Dedifferentiated amniotic fluid mesenchymal stem cell (primary cell): ENCODE data around the gene EIF4E1B.
"Not testable (repeated sequence)": the region's sequence is repeated elsewhere in the genome, so short reads cannot be mapped to it uniquely, and the experiment has no call there.

Experiments
- DNase-seq: peaks from one replicate; pipeline ENCODE4 v3.0.0-alpha.2; 2016; ENCODE audit errors: extremely low spot score

The EIF4E1B gene, protein sequence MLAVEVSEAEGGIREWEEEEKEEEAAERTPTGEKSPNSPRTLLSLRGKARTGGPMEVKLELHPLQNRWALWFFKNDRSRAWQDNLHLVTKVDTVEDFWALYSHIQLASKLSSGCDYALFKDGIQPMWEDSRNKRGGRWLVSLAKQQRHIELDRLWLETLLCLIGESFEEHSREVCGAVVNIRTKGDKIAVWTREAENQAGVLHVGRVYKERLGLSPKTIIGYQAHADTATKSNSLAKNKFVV

DNA sequence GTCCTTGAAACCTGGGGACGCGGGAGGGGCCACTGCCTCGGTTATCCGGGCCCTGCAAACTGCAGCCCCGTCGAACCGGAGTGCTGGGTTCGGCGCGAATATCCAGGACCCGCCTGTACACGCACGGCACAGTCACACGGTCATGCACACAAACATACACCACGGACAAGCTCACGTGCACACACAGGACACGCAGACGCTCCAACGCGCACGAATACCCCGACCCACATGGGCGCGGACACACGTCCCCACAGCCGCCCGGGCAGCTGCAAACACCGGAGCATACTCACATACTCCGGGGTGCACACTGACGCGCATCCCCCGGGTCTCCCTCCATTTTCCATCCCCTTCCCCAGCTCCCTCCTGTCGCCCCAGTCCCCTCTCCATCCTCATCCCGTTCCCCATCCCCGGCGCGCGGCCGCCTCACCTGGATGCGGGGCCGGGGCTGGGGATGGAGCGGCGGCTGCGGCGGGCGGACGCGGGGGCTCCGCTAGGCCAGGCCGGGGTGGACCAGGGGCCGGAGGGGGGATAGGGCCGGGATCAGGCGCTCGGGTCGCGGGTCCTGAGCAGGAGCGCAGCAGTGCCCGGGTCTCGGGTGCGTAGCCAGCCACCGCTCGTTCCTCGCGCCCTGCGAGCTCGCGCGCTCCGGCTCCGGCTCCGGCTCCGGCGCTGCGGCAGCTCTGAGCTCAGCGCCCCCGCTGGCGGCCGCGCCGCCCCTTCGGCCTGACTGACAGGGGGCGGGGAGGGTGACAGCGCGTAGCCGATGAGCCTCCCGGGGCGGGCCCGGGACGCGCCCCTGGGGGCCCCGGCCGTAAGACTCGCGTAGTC, at the start of gene EIF4E1B, which contains the start of gene SNCB:
Gene EIF4E1B (plus strand): TSS at position 823 of the 828 bp plus-strand sequence. CDS start 12,113 bp downstream, outside the sequence.
Gene SNCB (minus strand): TSS at position 682 of the 828 bp plus-strand sequence. CDS start 880 bp downstream, outside the sequence.
- no peak for DNase-seq

DNA sequence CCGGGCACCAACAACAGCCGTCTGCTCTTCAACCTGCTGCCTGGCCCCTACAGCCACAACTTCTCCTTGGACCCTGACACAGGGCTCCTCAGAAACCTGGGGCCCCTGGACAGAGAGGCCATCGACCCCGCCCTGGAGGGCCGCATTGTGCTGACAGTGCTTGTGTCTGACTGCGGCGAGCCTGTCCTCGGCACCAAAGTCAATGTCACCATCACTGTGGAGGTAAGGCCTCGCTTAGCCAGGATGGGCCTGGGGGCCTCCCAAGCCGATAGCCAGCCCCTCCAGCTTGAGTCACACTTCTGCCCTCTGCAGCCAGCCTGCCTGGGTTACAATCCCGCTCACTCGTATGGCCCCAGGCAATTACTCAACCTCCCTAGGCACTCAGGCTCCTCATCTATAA, 49.1 kb upstream of the EIF4E1B start:
- no peak for DNase-seq

- no peak for DNase-seq
Observed at GRCh38 chr5:176583076-176583475, 47.4 kb upstream of the EIF4E1B start.

- no peak for DNase-seq
Observed at GRCh38 chr5:176587398-176587797, 43.1 kb upstream of the EIF4E1B start.

DNA sequence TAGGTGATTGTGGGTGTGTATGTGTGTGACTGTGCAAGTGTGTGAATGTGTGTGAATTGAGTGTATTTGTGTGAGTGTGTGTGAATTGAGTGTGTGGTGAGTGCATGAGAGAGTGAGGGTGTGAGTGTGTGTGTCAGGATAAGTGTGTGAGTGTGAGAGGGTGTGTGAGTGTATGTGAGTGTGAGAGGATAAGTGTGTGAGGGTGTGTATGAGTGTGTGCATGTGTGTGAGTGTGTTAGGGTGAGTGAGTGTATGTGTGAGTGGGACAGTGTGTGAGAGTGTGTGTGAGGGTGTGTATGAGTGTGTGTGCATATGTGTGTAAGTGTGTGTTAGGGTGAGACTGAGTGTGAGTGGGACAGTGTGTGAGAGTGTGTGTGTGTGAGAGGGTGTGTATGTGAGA, 42.2 kb upstream of the EIF4E1B start:
- DNase-seq = no peak

- DNase-seq = no peak
Observed at GRCh38 chr5:176589039-176589769, 41.3 kb upstream of the EIF4E1B start.

DNA sequence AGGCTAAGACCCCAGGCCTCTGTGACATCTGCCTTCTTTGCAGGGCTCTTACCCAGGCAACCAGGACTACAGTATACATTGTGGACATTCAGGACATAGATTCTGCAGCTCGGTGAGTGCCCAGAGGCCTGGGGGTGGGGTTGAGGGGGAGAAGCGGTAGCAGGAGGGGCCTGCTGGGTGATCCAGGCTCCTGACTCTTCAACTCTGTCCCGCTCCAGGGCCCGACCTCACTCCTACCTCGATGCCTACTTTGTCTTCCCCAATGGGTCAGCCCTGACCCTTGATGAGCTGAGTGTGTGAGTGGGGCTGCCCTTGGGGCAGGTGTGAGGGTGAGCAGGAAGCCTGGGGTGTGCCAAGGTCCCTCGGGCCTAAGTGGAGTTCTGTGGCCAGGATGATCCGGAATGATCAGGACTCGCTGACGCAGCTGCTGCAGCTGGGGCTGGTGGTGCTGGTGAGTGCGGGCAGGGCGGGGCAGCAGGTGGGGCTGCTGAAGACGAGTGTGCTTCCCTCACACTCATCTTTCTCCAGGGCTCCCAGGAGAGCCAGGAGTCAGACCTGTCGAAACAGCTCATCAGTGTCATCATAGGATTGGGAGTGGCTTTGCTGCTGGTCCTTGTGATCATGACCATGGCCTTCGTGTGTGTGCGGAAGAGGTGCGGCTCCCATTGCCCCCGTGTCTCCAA, 40.3 kb upstream of the EIF4E1B start:
- DNase-seq = no peak

- DNase-seq = not testable (repeated sequence)
Observed at GRCh38 chr5:176591667-176592066, 38.8 kb upstream of the EIF4E1B start.

DNA sequence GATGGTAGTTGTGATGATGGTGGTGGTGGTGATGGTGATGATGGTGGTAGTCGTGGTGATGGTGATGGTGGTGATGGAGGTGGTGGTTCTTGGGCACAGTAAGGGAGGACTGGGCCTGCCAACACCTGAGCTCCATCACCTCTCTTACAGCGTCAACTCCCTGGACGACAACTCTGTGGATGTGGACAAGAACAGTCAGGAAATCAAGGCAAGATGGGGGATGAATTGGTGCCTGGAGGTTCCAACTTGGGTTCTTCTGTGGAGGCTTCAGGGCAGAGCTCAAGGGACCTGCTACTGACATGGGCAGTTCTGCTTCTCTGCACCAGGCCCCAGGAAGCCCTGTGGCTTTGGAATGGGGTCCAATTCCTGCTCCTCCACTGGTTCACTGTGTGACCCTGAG, 37.9 kb upstream of the EIF4E1B start:
- no peak for DNase-seq

- no peak for DNase-seq
Observed at GRCh38 chr5:176593273-176593869, 37.1 kb upstream of the EIF4E1B start.

GRCh38 chr5:176594554-176594953, 35.9 kb upstream of the EIF4E1B start:
- DNase-seq = no peak

- DNase-seq = no peak
Observed at GRCh38 chr5:176595386-176595943, 35.0 kb upstream of the EIF4E1B start.

DNA sequence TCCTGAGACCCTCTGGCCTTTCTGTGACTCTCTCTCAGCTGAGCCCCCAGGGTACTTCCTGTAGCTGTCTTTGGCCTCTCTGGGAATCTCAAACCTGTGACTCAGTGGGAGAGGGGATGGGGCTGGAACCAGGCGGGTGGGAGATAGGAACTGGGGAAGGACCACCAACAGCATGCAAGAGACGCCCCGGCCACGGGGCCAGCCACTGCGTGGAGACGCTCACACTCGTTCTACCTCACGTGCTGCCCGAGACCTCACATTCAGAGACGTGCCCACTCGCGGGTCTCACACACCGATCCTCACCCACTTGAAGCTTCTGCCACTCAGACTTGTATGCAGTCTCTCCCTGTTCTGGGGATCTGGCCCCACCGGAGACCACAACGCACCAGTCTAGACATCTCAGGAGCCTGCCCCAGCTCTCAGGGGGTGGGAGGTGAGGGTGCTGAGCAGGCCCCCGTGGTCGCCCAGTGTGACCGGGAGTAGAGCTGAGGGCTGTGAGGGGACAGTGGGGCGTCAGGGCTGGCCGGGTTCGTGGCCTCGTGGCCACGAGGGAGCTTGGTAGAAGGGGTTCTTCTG, 34.3 kb upstream of the EIF4E1B start:
- DNase-seq = no peak

GRCh38 chr5:176596689-176597416, 33.6 kb upstream of the EIF4E1B start:
- DNase-seq = no peak

DNA sequence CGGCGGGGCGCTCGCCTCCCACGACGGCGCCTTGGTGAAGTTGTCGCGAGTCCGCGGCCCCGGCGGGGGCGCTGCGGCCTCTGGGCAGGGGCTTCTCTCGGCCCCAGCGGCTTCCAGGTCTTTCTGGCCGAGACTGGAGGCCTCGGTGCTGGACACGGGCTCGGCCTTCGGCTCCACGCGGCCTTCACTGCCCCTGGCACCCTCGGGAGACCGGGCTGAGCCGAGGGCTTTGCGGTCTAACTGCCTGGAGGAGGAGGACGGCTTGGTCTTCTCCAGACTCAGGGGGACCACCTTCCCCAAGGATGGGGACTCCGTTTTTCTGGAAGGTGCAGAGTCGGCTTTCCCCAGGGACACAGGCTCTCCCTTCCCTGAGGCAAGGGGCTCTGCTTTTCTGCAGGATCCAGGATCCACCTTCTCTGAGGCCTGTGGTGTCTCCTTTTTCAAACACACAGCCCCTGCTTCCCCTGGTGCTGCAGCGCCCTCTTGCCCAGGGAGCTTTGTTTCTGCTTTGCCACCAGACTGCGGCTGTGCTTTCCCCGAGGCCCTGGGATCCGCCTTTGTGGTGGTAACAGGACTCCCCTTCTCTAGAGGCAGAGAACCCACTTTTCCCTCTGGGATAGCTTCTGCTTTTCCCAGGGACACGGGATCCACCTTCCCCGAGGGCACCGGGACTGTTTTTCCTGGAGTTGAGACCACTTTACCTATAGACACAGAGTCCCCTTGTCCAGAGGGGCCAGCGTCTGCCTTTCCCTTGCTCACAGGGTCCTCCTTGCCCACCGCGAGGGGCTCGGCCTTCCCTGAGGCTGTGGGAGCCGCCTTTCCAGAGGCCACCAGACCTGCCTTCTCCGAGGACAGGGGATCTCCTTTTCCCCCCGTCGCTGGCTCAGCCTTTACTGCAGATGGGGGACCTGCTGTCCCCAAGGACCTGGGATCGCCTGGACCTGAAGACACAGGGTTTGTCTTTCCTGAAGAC, 32.8 kb upstream of the EIF4E1B start:
- DNase-seq = no peak

DNA sequence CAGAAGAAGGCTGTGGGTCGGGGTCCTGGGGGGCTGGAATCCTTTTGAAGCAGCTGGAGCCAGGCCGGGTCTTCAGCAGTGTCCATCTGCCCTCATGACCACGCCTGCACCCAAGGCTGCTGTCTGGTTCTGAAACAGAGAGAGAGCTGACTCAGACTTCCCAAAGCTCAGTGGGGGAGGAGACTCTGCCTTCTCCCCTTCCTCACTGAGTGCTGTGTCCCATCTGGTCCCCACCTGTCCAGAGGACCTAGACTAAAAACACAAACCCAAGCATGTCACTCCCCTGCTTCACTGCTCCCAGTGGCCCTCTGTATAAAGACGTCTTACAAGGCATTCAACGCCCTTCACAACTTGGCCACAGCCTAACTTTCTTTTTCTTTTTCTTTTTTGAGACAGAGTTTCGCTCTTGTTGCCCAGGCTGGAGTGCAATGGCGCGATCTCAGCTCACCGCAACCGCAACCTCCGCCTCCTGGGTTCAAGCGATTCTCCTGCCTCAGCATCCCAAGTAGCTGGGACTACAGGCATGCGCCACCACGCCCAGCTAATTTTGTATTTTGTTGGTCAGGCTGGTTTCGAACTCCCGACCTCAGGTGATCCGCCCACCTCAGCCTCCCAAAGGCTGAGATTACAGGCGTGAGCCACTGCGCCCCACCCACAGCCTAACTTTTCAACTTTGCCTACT, 30.6 kb upstream of the EIF4E1B start:
- not testable (repeated sequence) for DNase-seq

- DNase-seq = no peak
Observed at GRCh38 chr5:176601901-176602482, 28.5 kb upstream of the EIF4E1B start.

DNA sequence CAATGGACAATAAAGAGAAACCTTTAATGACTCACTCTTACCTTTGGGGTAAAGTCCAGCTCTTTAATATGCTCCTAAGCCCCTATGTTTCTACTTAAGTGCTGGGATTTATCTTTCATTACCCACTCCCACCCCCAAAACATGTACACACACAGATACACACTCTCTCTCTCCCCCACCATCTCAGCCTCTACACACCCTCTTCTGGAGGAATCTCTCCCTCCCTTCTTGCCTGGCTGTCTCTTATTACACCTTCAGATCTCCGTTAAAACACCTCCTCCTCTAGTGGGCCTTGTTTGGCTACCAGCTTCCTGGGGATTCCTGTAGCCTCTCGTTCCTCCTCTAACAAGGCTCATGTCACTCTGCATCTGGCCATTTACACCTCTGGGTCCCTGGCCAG, 27.4 kb upstream of the EIF4E1B start:
- no peak for DNase-seq
